Panc1 (cell line): ENCODE results near the gene GOLGA1. TPM values are rescaled to one million over a fixed set of nuclear protein-coding genes. Genes with fewer than 3 reads are reported as not detected.
A peak's percentile ranks its signal among the peaks of the same experiment; 100 is the strongest.
"Not testable (repeated sequence)": the region's sequence is repeated elsewhere in the genome, so short reads cannot be mapped to it uniquely, and the experiment has no call there.

ENCODE experiments used
- ATAC-seq: fragments of 200-7000 bp; cut with Tn5 transposase; 2 replicates; pipeline ENCODE4 v1.9.1; 2020; ENCODE audit warnings: mild to moderate bottlenecking, moderate library complexity
- BruUV-seq: library from RNA; stranded (reverse); fragments of 400-500 nt; replicated peaks from 2 replicates; lab custom pipeline; 2021; lab: Mats Ljungman, UMichigan
- CTCF ChIA-PET: fragments of 300-600 bp; sonication (Branson Sonifier 250); formaldehyde crosslinking; loops from one replicate; lab custom pipeline; 2022; ENCODE audit warnings: antibody characterized with exemption; lab: Charles Lee
- POLR2A ChIA-PET: fragments of 300-600 bp; sonication (Branson Sonifier 250); formaldehyde crosslinking; loops from one replicate; lab custom pipeline; 2022; ENCODE audit warnings: antibody characterized with exemption; lab: Charles Lee
- DNase-seq: peaks from one replicate; pipeline ENCODE4 v3.0.0-alpha.2; 2010; ENCODE audit warnings: low read depth, low spot score
- H3K27ac ChIP-seq: 2 replicates; pipeline ENCODE4 v1.5.1; 2011; ENCODE audit warnings: mild to moderate bottlenecking, low read length, inconsistent platforms
- H3K27me3 ChIP-seq: fragments of 200-500 bp; sonication (Bioruptor generic); 2 replicates; pipeline ENCODE4 v1.6.0; 2014; ENCODE audit warnings: low read length, inconsistent platforms; ENCODE audit not compliant: control insufficient read depth, insufficient read depth
- H3K36me3 ChIP-seq: fragments of 200-500 bp; sonication (Bioruptor generic); 2 replicates; pipeline ENCODE4 v1.5.1; 2014; ENCODE audit warnings: inconsistent platforms, mild to moderate bottlenecking, low read length, moderate library complexity; ENCODE audit not compliant: control insufficient read depth, insufficient read depth
- H3K4me1 ChIP-seq: 2 replicates; pipeline ENCODE4 v1.5.1; 2011; ENCODE audit warnings: inconsistent platforms, mild to moderate bottlenecking, low read length, moderate library complexity; ENCODE audit not compliant: control insufficient read depth, insufficient read depth
- H3K4me3 ChIP-seq, 2 experiments: 2 replicates each; pipeline ENCODE4 v1.5.1; 2011 to 2012; ENCODE audit warnings: low read depth in 2 of 2, low read length in 2 of 2, mild to moderate bottlenecking in 2 of 2, inconsistent platforms in 1 of 2, moderate library complexity in 1 of 2
- H3K9me3 ChIP-seq: fragments of 200-500 bp; sonication (Bioruptor generic); 2 replicates; pipeline ENCODE4 v1.5.1; 2014; ENCODE audit warnings: low read depth, mild to moderate bottlenecking, inconsistent platforms, low read length, moderate library complexity; ENCODE audit not compliant: control insufficient read depth, insufficient read depth
- POLR2AphosphoS5 ChIP-seq: IDR thresholded peaks from 2 replicates; pipeline ENCODE4 v1.6.1; 2012; ENCODE audit warnings: mild to moderate bottlenecking, low read depth, low read length, moderate library complexity
- SIN3A ChIP-seq: IDR thresholded peaks from 2 replicates; pipeline ENCODE4 v1.6.1; 2012; ENCODE audit warnings: low read depth, mild to moderate bottlenecking, low read length, moderate library complexity, borderline replicate concordance; ENCODE audit not compliant: insufficient read depth
- TCF7L2 ChIP-seq: IDR thresholded peaks from 2 replicates; pipeline ENCODE4 v1.6.1; 2011; ENCODE audit warnings: mild to moderate bottlenecking, low read depth, low read length, inconsistent platforms
- in situ Hi-C: cut with HindIII; loops from 2 replicates; pipeline ENCODE4 v1.10.0; 2016; ENCODE audit warnings: low sequenced_read_pairs, low pct_unique_long_range_greater_than_20kb
- intact Hi-C: fragments of 100-400 bp; cut with micrococcal nuclease; formaldehyde crosslinking; loops from one replicate; pipeline ENCODE4 v1.10.0; 2022; ENCODE audit not compliant: unreplicated experiment
- total RNA-seq: library from RNA; stranded (reverse); gene quantifications from one replicate; pipeline ENCODE4 v1.2.1, GENCODE V29; 2021; ENCODE audit not compliant: unreplicated experiment
- TF ChIP-seq, protein P1 (sequence below), 2 experiments: IDR thresholded peaks; 2 replicates each; pipeline ENCODE4 v1.6.1; 2011 to 2012; ENCODE audit warnings: low read depth in 2 of 2, control low read depth in 1 of 2, low read length in 1 of 2, mild to moderate bottlenecking in 1 of 2, moderate library complexity in 1 of 2; ENCODE audit not compliant: insufficient read depth in 1 of 2
- TF ChIP-seq, protein P2 (sequence below): fragments of 450-650 bp; IDR thresholded peaks from 2 replicates; pipeline ENCODE4 v1.5.1; 2017; ENCODE audit warnings: mild to moderate bottlenecking

The GOLGA1 gene
- total RNA-seq, 1 experiment from 2014 or later: 15.5 TPM

DNA sequence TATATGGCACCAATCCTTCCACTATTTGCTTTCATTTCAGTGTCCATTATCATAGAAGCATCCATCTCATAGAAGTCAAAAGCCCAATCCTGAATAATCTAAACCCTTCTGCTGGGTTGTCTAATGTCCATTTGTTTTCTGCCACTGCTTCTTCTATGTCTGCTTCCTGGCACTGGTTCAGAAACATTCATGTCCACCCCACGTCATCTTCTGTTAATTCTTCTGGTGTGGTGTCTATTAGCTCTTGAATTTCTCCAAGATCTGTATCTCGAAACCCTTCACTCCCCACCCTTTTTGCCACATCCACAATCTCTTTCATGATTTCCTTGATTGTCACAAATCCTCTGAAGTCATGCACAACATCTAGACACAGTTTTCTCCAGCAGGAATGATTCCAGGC is 23.2 kb upstream of the GOLGA1 start:
- TF ChIP-seq POLR2AphosphoS5 (no peak), SIN3A (no peak), TCF7L2 (no peak)
- TF ChIP-seq, protein P1, sequence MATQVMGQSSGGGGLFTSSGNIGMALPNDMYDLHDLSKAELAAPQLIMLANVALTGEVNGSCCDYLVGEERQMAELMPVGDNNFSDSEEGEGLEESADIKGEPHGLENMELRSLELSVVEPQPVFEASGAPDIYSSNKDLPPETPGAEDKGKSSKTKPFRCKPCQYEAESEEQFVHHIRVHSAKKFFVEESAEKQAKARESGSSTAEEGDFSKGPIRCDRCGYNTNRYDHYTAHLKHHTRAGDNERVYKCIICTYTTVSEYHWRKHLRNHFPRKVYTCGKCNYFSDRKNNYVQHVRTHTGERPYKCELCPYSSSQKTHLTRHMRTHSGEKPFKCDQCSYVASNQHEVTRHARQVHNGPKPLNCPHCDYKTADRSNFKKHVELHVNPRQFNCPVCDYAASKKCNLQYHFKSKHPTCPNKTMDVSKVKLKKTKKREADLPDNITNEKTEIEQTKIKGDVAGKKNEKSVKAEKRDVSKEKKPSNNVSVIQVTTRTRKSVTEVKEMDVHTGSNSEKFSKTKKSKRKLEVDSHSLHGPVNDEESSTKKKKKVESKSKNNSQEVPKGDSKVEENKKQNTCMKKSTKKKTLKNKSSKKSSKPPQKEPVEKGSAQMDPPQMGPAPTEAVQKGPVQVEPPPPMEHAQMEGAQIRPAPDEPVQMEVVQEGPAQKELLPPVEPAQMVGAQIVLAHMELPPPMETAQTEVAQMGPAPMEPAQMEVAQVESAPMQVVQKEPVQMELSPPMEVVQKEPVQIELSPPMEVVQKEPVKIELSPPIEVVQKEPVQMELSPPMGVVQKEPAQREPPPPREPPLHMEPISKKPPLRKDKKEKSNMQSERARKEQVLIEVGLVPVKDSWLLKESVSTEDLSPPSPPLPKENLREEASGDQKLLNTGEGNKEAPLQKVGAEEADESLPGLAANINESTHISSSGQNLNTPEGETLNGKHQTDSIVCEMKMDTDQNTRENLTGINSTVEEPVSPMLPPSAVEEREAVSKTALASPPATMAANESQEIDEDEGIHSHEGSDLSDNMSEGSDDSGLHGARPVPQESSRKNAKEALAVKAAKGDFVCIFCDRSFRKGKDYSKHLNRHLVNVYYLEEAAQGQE (IDR thresholded peaks at IDR 0.05; ENCODE audit: insufficient read depth in 1 of 2, low read depth in 2 of 2, low read length in 1 of 2): no peak
- TF ChIP-seq, protein P2, sequence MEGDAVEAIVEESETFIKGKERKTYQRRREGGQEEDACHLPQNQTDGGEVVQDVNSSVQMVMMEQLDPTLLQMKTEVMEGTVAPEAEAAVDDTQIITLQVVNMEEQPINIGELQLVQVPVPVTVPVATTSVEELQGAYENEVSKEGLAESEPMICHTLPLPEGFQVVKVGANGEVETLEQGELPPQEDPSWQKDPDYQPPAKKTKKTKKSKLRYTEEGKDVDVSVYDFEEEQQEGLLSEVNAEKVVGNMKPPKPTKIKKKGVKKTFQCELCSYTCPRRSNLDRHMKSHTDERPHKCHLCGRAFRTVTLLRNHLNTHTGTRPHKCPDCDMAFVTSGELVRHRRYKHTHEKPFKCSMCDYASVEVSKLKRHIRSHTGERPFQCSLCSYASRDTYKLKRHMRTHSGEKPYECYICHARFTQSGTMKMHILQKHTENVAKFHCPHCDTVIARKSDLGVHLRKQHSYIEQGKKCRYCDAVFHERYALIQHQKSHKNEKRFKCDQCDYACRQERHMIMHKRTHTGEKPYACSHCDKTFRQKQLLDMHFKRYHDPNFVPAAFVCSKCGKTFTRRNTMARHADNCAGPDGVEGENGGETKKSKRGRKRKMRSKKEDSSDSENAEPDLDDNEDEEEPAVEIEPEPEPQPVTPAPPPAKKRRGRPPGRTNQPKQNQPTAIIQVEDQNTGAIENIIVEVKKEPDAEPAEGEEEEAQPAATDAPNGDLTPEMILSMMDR: no peak
- no peak for ATAC-seq
- ChIA-PET CTCF (no interaction called here), POLR2A (no interaction called here)
- Histone ChIP-seq H3K9me3 (no peaks in the 10 kb centered on the region), H3K4me1 (no peaks in the 10 kb centered on the region), H3K4me3 (no peak overlapping the region), H3K27me3 (no peaks in the 10 kb centered on the region), H3K36me3 (no peaks in the 10 kb centered on the region), H3K27ac (no peak overlapping the region)
- in situ Hi-C loops (no loop called here), intact Hi-C loops (no loop called here)
- DNase-seq: no peak
- BruUV-seq: no TSS peak

DNA sequence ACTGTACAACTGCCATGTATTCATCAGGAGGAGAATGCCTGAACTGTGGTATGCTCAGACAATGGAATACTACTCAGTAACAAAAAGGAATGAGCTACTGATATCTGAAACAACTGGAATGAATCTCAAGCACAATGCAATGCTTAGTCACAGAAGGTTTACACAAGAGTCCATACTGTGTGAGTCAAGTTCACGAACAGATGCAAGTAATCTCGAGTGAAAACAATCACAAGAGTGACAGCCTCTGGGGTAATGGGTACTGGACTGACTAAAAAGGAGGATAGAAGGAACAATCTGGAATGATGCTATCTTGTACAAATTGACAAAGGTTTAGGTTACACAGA is 19.5 kb upstream of the GOLGA1 start:
- no peaks in the 10 kb centered on the region for H3K36me3 ChIP-seq
- no peaks in the 10 kb centered on the region for H3K9me3 ChIP-seq
- no peak overlapping the region for H3K27ac ChIP-seq
- no TSS peak for BruUV-seq
- DNase-seq (no peak), ATAC-seq (no peak)
- H3K27me3 ChIP-seq: no peaks in the 10 kb centered on the region
- H3K4me1 ChIP-seq: no peaks in the 10 kb centered on the region
- ChIA-PET CTCF (no interaction called here), POLR2A (interaction anchor here (0.6 kb wide), 1 partner anchor 141 kb away, joined by 3 read pairs; no protein-coding TSS in a partner anchor)
- TF ChIP-seq, protein P1 (IDR thresholded peaks at IDR 0.05; ENCODE audit: insufficient read depth in 1 of 2, low read depth in 2 of 2, low read length in 1 of 2): no peak
- TF ChIP-seq SIN3A (no peak), TCF7L2 (no peak), POLR2AphosphoS5 (no peak)
- TF ChIP-seq, protein P2: no peak
- in situ Hi-C loops (no loop called here), intact Hi-C loops (no loop called here)
- H3K4me3 ChIP-seq: no peak overlapping the region

DNA sequence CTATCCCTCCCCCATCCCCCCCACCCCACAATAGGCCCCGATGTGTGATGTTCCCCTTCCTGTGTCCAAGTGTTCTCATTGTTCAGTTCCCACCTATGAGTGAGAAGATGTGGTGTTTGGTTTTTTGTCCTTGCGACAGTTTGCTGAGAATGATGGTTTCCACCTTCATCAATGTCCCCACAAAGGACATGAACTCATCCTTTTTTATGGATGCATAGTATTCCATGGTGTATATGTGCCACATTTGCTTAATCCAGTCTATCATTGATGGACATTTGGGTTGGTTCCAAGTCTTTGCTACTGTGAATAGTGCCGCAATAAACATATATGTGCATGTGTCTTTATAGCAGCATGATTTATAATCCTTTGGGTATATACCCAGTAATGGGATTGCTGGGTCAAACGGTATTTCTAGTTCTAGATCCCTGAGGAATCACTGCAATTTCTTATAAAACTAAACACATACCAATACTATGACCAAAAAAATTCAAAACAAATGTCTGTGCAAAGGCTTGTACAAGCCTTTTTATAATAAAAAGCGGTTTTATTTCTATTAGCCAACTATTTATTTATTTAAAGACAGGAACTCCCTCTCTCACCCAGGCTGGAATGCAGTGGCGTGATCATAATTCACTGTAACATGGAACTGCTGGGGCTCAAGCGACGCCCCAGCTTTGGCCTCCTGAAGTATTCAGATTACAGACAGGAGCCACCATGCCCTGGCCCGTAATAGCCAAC is 19.0 kb upstream of the GOLGA1 start:
- H3K9me3 ChIP-seq, H3K4me1 ChIP-seq, H3K36me3 ChIP-seq, H3K4me3 ChIP-seq, in situ Hi-C loops, POLR2A ChIA-PET, intact Hi-C loops, H3K27ac ChIP-seq, DNase-seq, CTCF ChIA-PET, H3K27me3 ChIP-seq, ATAC-seq: not testable (repeated sequence)
- TSS peak; percentile 65 for BruUV-seq
